A549 (cell line): ENCODE measurements around the gene CLSTN1.

ENCODE experiments used
- CEBPB ChIP-seq, 2 experiments: fragments of >200 bp in 1 of 2; sonication (Bioruptor Twin) in 1 of 2; formaldehyde crosslinking in 1 of 2; IDR thresholded peaks; 2 replicates each; pipeline ENCODE4 v1.6.1; 2012 to 2016
- CHD2 ChIP-seq: fragments of 150-350 bp; IDR thresholded peaks from 2 replicates; pipeline ENCODE4 v1.6.1; 2014; ENCODE audit warnings: low read length; ENCODE audit not compliant: partially characterized antibody
- ELK1 ChIP-seq: fragments of 150-350 bp; IDR thresholded peaks from 2 replicates; pipeline ENCODE4 v1.6.1; 2014; ENCODE audit warnings: low read depth, mild to moderate bottlenecking, low read length
- HMGXB4 ChIP-seq: fragments of 250-450 bp; sonication (Bioruptor Pico); IDR thresholded peaks from 2 replicates; pipeline ENCODE4 v1.5.0; 2021; ENCODE audit warnings: mild to moderate bottlenecking, moderate library complexity, borderline replicate concordance
- JUN ChIP-seq, 2 experiments: fragments of >200 bp; sonication (Bioruptor Twin); formaldehyde crosslinking; IDR thresholded peaks; 2 replicates in 1 of 2; 3 replicates in 1 of 2; pipeline ENCODE4 v1.6.1; 2016 to 2017
- MAZ ChIP-seq: fragments of 150-350 bp; IDR thresholded peaks from 2 replicates; pipeline ENCODE4 v1.6.1; 2014; ENCODE audit warnings: antibody characterized with exemption, low read depth, low read length, borderline replicate concordance
- POLR2A ChIP-seq: IDR thresholded peaks from 2 replicates; pipeline ENCODE4 v1.6.1; 2012; ENCODE audit warnings: mild to moderate bottlenecking, low read length
- SMC3 ChIP-seq: fragments of >200 bp; sonication (Bioruptor Twin); formaldehyde crosslinking; IDR thresholded peaks from 3 replicates; pipeline ENCODE4 v1.6.1; 2018; ENCODE audit warnings: inconsistent platforms
- SREBF2 ChIP-seq: fragments of 450-650 bp; IDR thresholded peaks from 2 replicates; pipeline ENCODE4 v1.6.1; 2014; ENCODE audit warnings: mild to moderate bottlenecking, moderate library complexity
- TF ChIP-seq, protein P1 (sequence below): fragments of >200 bp; sonication (Bioruptor Twin); formaldehyde crosslinking; IDR thresholded peaks from 3 replicates; pipeline ENCODE4 v1.5.1; 2016

- TF ChIP-seq, protein P1, sequence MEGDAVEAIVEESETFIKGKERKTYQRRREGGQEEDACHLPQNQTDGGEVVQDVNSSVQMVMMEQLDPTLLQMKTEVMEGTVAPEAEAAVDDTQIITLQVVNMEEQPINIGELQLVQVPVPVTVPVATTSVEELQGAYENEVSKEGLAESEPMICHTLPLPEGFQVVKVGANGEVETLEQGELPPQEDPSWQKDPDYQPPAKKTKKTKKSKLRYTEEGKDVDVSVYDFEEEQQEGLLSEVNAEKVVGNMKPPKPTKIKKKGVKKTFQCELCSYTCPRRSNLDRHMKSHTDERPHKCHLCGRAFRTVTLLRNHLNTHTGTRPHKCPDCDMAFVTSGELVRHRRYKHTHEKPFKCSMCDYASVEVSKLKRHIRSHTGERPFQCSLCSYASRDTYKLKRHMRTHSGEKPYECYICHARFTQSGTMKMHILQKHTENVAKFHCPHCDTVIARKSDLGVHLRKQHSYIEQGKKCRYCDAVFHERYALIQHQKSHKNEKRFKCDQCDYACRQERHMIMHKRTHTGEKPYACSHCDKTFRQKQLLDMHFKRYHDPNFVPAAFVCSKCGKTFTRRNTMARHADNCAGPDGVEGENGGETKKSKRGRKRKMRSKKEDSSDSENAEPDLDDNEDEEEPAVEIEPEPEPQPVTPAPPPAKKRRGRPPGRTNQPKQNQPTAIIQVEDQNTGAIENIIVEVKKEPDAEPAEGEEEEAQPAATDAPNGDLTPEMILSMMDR = no peak
- TF ChIP-seq MAZ (no peak), POLR2A (no peak), ELK1 (no peak), CEBPB (IDR thresholded peaks at IDR 0.05) (no peak), HMGXB4 (CRISPR knock-in tag) (no peak), SMC3 (no peak), SREBF2 (no peak), CHD2 (no peak), JUN (IDR thresholded peaks at IDR 0.05) (no peak)
Measured at GRCh38 chr1:9761855-9762254, 61.9 kb downstream of the CLSTN1 start.
